Adrenal gland (tissue), 5 donors: ENCODE measurements around the gene MACROD2.

Experiments used
- CTCF ChIP-seq, 6 experiments: fragments of 450-650 bp in 4 of 6; fragments of 200-600 bp in 2 of 6; sonication (generic) in 1 of 6; IDR thresholded peaks; 1 replicate in 5 of 6; 2 replicates in 1 of 6; pipeline versions ENCODE4 v1.5.1 to v1.8.0; 2016 to 2021; ENCODE audit warnings: antibody characterized with exemption in 6 of 6, mild to moderate bottlenecking in 2 of 6, moderate library complexity in 1 of 6
- POLR2A ChIP-seq, 2 donors: fragments of 450-650 bp; IDR thresholded peaks; one replicate each; pipeline ENCODE4 v1.6.1; 2017; ENCODE audit warnings: antibody characterized with exemption in 2 of 2, mild to moderate bottlenecking in 2 of 2, moderate library complexity in 1 of 2
- donor health status: DM: no; HTN: no; CAD: no.

- TF ChIP-seq CTCF (IDR thresholded peaks at IDR 0.05) (no peak), POLR2A (IDR thresholded peaks at IDR 0.05) (no peak)
Observed at GRCh38 chr20:14453259-14453658, 457.9 kb downstream of the MACROD2 start.
